ENCODE data around the gene STXBP5.

Gene STXBP5

DNA sequence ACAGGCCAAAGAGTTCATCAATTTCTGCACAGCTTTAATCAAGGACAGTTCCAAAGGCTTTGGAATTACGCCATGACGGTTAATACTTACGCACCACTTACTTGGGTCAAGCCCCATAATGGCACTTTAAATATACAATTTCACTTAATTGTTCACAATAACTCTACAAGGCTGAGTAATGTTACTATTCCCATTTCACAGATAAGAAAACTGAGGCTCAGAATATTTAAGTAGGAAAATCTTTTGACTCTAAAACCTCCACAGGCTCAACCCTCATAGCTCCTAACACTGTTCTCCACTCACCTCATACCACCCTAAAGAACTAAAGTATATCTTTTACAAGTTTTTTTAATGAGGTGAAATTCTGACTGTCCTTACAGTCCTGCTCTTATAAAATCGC is 212.4 kb downstream of the STXBP5 start:
- Mint-ChIP-seq H3K27me3 (ENCODE audit: low read depth) (peaks cover 3% of the 10 kb centered on the region), H3K36me3 (ENCODE audit: low read depth) (no peaks in the 10 kb centered on the region), H3K27ac (no peak overlapping the region), H3K4me3 (no peak overlapping the region), H3K9me3 (no peaks in the 10 kb centered on the region), H3K4me1 (no peaks in the 10 kb centered on the region)
- TF ChIP-seq, protein P1, sequence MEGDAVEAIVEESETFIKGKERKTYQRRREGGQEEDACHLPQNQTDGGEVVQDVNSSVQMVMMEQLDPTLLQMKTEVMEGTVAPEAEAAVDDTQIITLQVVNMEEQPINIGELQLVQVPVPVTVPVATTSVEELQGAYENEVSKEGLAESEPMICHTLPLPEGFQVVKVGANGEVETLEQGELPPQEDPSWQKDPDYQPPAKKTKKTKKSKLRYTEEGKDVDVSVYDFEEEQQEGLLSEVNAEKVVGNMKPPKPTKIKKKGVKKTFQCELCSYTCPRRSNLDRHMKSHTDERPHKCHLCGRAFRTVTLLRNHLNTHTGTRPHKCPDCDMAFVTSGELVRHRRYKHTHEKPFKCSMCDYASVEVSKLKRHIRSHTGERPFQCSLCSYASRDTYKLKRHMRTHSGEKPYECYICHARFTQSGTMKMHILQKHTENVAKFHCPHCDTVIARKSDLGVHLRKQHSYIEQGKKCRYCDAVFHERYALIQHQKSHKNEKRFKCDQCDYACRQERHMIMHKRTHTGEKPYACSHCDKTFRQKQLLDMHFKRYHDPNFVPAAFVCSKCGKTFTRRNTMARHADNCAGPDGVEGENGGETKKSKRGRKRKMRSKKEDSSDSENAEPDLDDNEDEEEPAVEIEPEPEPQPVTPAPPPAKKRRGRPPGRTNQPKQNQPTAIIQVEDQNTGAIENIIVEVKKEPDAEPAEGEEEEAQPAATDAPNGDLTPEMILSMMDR (IDR thresholded peaks at IDR 0.05; ENCODE audit: unreplicated experiment in 3 of 3): no peak

DNA sequence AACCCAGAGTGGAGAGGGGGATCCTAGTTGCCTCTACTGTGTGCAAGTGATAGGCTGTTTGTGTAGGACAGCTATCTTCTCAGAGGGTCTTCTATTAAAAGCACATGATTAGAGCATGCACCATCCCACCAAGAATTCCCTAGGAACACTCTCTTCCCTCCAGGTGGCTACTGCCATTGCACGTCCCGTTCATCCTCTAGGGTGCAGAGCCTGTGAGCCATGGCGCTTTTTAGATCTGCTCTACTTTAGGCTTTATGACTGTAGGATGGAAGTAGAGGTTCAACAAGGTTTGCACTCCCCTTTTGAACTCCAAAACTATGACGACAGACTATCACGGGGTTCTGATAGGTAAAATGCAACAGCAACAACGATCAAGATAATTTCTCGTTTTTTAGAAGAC is 213.7 kb downstream of the STXBP5 start:
- H3K27ac Mint-ChIP-seq: no peak overlapping the region
- H3K27me3 Mint-ChIP-seq (ENCODE audit: low read depth): peaks cover 3% of the 10 kb centered on the region
- H3K36me3 Mint-ChIP-seq (ENCODE audit: low read depth): no peaks in the 10 kb centered on the region
- TF ChIP-seq, protein P1 (IDR thresholded peaks at IDR 0.05; ENCODE audit: unreplicated experiment in 3 of 3): no peak
- H3K4me3 Mint-ChIP-seq: no peak overlapping the region
- H3K4me1 Mint-ChIP-seq: no peaks in the 10 kb centered on the region
- H3K9me3 Mint-ChIP-seq: no peaks in the 10 kb centered on the region

DNA sequence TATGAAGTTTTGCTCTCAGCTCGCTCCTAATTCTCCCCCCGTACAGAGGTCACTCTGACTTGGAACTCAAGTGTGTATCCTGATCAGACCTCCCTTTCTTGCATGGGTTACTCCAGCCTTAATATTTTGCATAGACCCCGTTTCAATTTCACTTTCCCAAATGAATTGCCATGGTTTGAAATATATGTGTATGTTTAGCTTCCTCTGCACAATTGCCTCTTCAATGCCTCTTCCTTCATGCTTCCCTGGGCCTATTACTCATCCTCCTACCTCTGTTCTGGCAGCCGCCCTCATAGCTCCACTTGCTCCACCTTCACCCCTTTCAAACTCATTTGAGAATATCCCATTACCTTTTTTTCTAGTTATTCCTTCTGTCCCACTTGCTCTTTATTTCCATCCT is 214.3 kb downstream of the STXBP5 start:
- peaks cover 2% of the 10 kb centered on the region for H3K9me3 Mint-ChIP-seq
- no peaks in the 10 kb centered on the region for H3K4me1 Mint-ChIP-seq

DNA sequence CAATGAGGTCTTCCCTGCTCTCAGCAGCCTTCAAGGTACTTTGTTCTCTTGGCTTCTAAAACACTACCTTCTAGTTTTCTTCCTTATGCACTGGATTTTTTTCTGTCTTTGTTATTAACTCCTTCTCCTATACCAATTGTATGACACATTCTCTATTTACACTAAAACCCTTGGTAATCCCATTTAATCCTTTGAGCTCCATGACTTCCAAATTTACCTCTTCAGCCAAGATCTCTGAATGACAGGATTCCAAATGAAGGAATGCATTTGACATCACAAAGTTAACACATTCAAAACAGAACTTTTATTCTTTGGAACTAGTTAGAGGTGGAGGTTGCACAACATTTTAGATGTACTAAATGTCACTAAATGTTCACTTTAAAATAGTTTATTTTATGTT is 217.7 kb downstream of the STXBP5 start:
- Mint-ChIP-seq H3K27me3 (ENCODE audit: low read depth) (peaks cover 3% of the 10 kb centered on the region), H3K4me3 (no peak overlapping the region), H3K36me3 (ENCODE audit: low read depth) (no peaks in the 10 kb centered on the region), H3K9me3 (peaks cover 5% of the 10 kb centered on the region), H3K27ac (no peak overlapping the region), H3K4me1 (no peaks in the 10 kb centered on the region)
- TF ChIP-seq, protein P1 (IDR thresholded peaks at IDR 0.05; ENCODE audit: unreplicated experiment in 3 of 3): no peak

More for the DNA sequence above, 214.3 kb downstream of the STXBP5 start:
- Mint-ChIP-seq H3K27ac (no peak overlapping the region), H3K4me3 (no peak overlapping the region), H3K27me3 (ENCODE audit: low read depth) (peaks cover 3% of the 10 kb centered on the region), H3K36me3 (ENCODE audit: low read depth) (no peaks in the 10 kb centered on the region)
- TF ChIP-seq, protein P1 (IDR thresholded peaks at IDR 0.05; ENCODE audit: unreplicated experiment in 3 of 3): no peak

DNA sequence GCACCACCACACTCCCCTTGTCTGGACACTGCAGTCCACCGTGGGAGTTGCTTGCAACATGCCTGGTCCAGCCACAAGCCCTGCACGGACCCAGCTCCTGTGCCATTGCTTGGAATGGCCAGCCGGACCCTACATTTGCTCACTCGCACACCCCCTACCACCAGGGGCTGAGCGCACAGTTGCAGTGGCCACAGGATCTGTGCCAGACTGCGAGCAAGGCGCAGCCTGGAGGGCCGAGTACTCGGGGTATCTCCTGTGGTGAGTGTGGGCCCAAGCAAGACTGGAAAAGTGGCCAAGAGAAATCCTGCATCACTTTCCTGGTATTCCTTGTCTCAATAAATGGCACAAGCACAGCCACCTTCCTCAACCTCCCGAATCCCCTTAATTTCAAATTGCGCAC is 218.9 kb downstream of the STXBP5 start:
- Mint-ChIP-seq H3K27ac (no peak overlapping the region), H3K4me3 (no peak overlapping the region), H3K27me3 (ENCODE audit: low read depth) (peaks cover 3% of the 10 kb centered on the region), H3K9me3 (peaks cover 5% of the 10 kb centered on the region), H3K36me3 (ENCODE audit: low read depth) (no peaks in the 10 kb centered on the region), H3K4me1 (no peaks in the 10 kb centered on the region)
- TF ChIP-seq, protein P1 (IDR thresholded peaks at IDR 0.05; ENCODE audit: unreplicated experiment in 3 of 3): no peak

DNA sequence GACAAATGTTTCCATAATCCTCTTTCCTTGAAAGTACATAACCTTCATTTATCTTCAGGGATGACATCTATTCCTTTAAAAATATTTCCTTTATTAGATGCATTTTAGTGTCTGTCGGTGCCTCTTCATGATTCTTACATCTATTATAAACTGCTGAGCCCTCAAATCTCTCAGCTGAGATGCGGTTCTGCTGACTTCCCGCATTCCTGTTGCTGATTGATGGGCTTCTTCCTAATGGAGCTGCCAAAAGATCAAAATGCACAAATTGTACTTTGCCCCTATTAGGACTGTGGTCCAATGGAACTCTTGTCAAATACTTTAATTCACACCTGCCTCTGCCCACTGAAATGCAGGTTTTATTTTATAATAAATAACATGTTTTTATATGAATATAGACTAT is 225.6 kb downstream of the STXBP5 start:
- Mint-ChIP-seq H3K36me3 (ENCODE audit: low read depth) (no peaks in the 10 kb centered on the region), H3K27me3 (ENCODE audit: low read depth) (no peaks in the 10 kb centered on the region), H3K4me3 (no peak overlapping the region), H3K4me1 (no peaks in the 10 kb centered on the region), H3K27ac (no peak overlapping the region), H3K9me3 (no peaks in the 10 kb centered on the region)
- TF ChIP-seq, protein P1 (IDR thresholded peaks at IDR 0.05; ENCODE audit: unreplicated experiment in 3 of 3): no peak

Data from nephron (organoid).